CD8-positive, alpha-beta memory T cell (primary cell): ENCODE measurements around the gene UCP2. TPM values are rescaled to one million over a fixed set of nuclear protein-coding genes. Genes with fewer than 3 reads are reported as not detected.

Experiments
- CTCF ChIA-PET: fragments of 350-600 bp; sonication (Branson Sonifier 250); formaldehyde crosslinking; loops from one replicate; lab custom pipeline; 2021; ENCODE audit warnings: antibody characterized with exemption; lab: Charles Lee
- POLR2A ChIA-PET: fragments of 350-600 bp; sonication (Branson Sonifier 250); formaldehyde crosslinking; loops from one replicate; lab custom pipeline; 2021; ENCODE audit warnings: antibody characterized with exemption; lab: Charles Lee
- DNase-seq, 5 donors: peaks; one replicate each; pipeline versions ENCODE4 v3.0.0 to v3.0.0-alpha.2; 2020 to 2022; ENCODE audit warnings: mixed read lengths in 1 of 5
- H3K27ac ChIP-seq: one replicate; pipeline ENCODE4 v1.7.0; 2013; ENCODE audit warnings: low read depth, mild to moderate bottlenecking, low read length, moderate library complexity
- H3K27me3 ChIP-seq: 2 replicates; pipeline ENCODE4 v1.7.0; 2013; ENCODE audit warnings: low read length, mild to moderate bottlenecking; ENCODE audit not compliant: insufficient read depth, poor library complexity, severe bottlenecking
- H3K36me3 ChIP-seq: 2 replicates; pipeline ENCODE4 v1.7.0; 2013; ENCODE audit warnings: mild to moderate bottlenecking, low read length, moderate library complexity; ENCODE audit not compliant: insufficient read depth
- H3K4me1 ChIP-seq: 2 replicates; pipeline ENCODE4 v1.7.0; 2013; ENCODE audit warnings: mild to moderate bottlenecking, low read length, moderate library complexity; ENCODE audit not compliant: insufficient read depth
- H3K4me3 ChIP-seq: 2 replicates; pipeline ENCODE4 v1.7.0; 2013; ENCODE audit warnings: mild to moderate bottlenecking, low read length
- H3K9me3 ChIP-seq: 2 replicates; pipeline ENCODE4 v1.7.0; 2013; ENCODE audit warnings: mild to moderate bottlenecking, low read length
- H3K27ac Mint-ChIP-seq, 8 donors: one replicate each; pipeline ENCODE4 v1.8.0; 2020 to 2021; ENCODE audit warnings: mixed read lengths in 8 of 8, mild to moderate bottlenecking in 6 of 8, inconsistent platforms in 3 of 8, moderate library complexity in 3 of 8
- H3K27me3 Mint-ChIP-seq, 2 donors: one replicate each; pipeline ENCODE4 v1.8.0; 2020 to 2021; ENCODE audit warnings: mixed read lengths in 2 of 2, mild to moderate bottlenecking in 1 of 2, moderate library complexity in 1 of 2
- H3K36me3 Mint-ChIP-seq, 3 donors: one replicate each; pipeline ENCODE4 v1.8.0; 2020 to 2021; ENCODE audit warnings: mixed read lengths in 3 of 3, inconsistent platforms in 1 of 3, mild to moderate bottlenecking in 1 of 3
- H3K4me1 Mint-ChIP-seq, 3 donors: one replicate each; pipeline ENCODE4 v1.8.0; 2020 to 2021; ENCODE audit warnings: mixed read lengths in 3 of 3, inconsistent platforms in 1 of 3, mild to moderate bottlenecking in 1 of 3
- H3K4me3 Mint-ChIP-seq, 7 donors: one replicate each; pipeline ENCODE4 v1.8.0; 2020 to 2021; ENCODE audit warnings: mixed read lengths in 7 of 7, mild to moderate bottlenecking in 6 of 7, moderate library complexity in 4 of 7, inconsistent platforms in 2 of 7
- H3K9me3 Mint-ChIP-seq, 5 donors: one replicate each; pipeline ENCODE4 v1.8.0; 2020 to 2022; ENCODE audit warnings: mixed read lengths in 5 of 5, mild to moderate bottlenecking in 3 of 5, moderate library complexity in 2 of 5, inconsistent platforms in 1 of 5
- polyA plus RNA-seq: library from polyadenylated mRNA; unstranded; fragments of 300-500 nt; fragmentation: Illumina TruSeq; gene quantifications from one replicate; pipeline ENCODE4 v1.2.3, GENCODE V29; 2021
- total RNA-seq, 2 experiments: library from RNA; stranded (reverse); gene quantifications; one replicate each; pipeline ENCODE4 v1.2.3, GENCODE V29; 2021

The UCP2 gene
- total and polyA plus RNA-seq, 3 experiments from 2014 or later: 279 to 962 (median 295) TPM

DNA sequence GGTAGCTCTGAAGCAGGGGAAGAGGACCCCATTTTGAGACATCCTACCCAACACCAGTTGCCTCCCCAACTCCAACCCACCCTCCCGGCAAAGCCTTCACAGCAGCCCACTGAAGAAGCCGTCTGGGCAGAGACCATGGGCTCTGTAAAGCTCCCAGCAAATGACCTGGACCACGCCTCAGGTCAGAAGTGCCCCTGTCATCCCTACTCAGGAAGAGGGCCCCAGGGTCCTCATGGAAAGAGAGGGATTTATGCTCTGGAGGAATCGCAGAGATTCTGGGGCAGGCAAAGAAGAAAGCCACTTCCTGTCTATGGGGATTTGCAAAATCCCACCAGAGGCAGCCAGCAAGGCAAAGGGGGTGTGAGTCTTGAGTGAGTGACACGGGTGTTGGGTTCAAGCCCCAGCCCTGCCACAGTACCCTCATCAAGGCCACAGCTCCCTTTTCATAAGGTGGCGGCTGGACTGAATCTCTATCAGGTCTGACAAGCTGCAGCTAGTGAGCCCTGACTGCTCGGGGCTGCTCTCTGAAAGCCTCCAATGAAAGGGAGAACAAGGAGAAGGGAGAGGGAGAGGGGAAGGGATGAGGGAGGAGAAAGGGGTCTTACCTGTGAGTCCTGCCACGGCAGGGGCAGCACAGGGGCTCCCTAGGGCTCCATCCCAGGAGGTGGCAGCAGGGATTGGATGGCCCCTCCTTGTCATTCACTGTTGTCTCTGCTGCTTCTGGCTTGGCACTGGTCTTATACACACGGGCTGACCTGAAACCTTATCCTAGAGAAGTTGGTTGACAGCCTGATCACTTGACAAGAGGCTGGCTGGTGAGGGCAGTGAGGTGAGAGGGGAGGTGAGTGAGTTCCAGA is 26.0 kb upstream of the UCP2 start, which contains the start of gene UCP3:
TSS of gene UCP3 (minus strand) at position 713 of the 857 bp plus-strand sequence. CDS start 2,043 bp downstream, outside the sequence.
- no peaks in the 10 kb centered on the region for H3K9me3 ChIP-seq
- Mint-ChIP-seq H3K27me3 (peaks cover 0 to 2% of the 10 kb centered on the region in 2 donors), H3K36me3 (peaks cover 0 to 9% (median 4%) of the 10 kb centered on the region in 3 donors), H3K27ac (peak within 1 kb of the TSS; percentile 86 to 96 (median 88)), H3K9me3 (no peaks in the 10 kb centered on the region), H3K4me1 (peaks cover 84 to 95% (median 91%) of the 10 kb centered on the region in 3 donors), H3K4me3 (peak within 1 kb of the TSS in 3 of 7 donors; percentile 37 to 65 (median 41))
- H3K27me3 ChIP-seq: no peaks in the 10 kb centered on the region
- H3K36me3 ChIP-seq: no peaks in the 10 kb centered on the region
- peaks cover 97% of the 10 kb centered on the region for H3K4me1 ChIP-seq
- peak in 1 of 5 donors; percentile 18 for DNase-seq
- POLR2A ChIA-PET: interaction anchor here (1.2 to 1.5 kb wide), 2 partner anchors 13 to 14 kb away, joined by 3 to 4 read pairs; no protein-coding TSS in a partner anchor
- H3K4me3 ChIP-seq: no peak within 1 kb of the TSS
- CTCF ChIA-PET: interaction anchor here (1.0 to 1.5 kb wide), 4 partner anchors 22 to 44 kb away, joined by 3 to 4 read pairs (median 4); no protein-coding TSS in a partner anchor
- no peak within 1 kb of the TSS for H3K27ac ChIP-seq

DNA sequence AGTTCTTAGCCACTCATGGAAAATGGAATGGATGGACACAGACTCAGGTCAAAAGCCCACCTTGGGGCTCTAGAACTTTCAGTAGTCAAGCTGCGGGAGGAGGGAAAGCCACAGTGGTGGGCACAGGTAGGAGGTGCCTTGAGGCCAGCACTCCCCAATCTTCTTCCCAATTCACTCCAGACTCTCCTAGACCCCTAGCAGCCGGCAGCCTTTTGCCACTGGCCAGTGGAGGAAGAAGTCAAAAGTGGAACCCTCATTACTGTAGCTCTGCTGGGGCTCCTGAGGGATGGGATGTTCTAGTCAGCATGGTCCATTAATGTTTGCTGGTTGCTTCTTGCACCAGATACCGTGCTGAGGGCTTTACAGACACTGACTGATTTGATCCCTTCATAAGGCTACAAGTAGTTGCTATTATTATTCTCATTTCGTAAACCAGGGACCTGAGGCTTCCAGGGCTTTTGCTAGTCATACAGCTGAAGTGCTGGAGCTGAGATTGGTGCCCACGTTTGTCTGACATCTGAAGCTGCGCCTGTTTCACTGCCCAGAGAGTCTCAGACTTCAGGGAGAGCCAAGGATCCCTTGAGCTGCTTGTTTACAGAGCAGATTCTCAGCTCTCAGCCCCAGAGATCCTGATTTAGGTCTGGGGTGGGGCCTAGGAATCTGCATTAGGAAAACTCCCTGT is 25.2 kb upstream of the UCP2 start:
- Mint-ChIP-seq H3K4me1 (peaks cover 86 to 97% (median 93%) of the 10 kb centered on the region in 3 donors), H3K9me3 (no peaks in the 10 kb centered on the region), H3K27ac (peak overlapping the region; percentile 66 to 89 (median 82)), H3K4me3 (peak overlapping the region in 1 of 7 donors; percentile 44), H3K27me3 (peaks cover 0 to 2% of the 10 kb centered on the region in 2 donors), H3K36me3 (peaks cover 0 to 14% (median 8%) of the 10 kb centered on the region in 3 donors)
- ChIA-PET POLR2A (interaction anchor here (1.2 kb wide), 1 partner anchor 12 kb away, joined by 3 read pairs; no protein-coding TSS in a partner anchor), CTCF (interaction anchor here (1.0 to 1.5 kb wide), 4 partner anchors 23 to 43 kb away, joined by 3 to 4 read pairs (median 4); no protein-coding TSS in a partner anchor)
- no peak for DNase-seq
- Histone ChIP-seq H3K9me3 (no peaks in the 10 kb centered on the region), H3K27ac (no peak overlapping the region), H3K27me3 (no peaks in the 10 kb centered on the region), H3K36me3 (no peaks in the 10 kb centered on the region), H3K4me1 (peaks cover 97% of the 10 kb centered on the region), H3K4me3 (no peak overlapping the region)

DNA sequence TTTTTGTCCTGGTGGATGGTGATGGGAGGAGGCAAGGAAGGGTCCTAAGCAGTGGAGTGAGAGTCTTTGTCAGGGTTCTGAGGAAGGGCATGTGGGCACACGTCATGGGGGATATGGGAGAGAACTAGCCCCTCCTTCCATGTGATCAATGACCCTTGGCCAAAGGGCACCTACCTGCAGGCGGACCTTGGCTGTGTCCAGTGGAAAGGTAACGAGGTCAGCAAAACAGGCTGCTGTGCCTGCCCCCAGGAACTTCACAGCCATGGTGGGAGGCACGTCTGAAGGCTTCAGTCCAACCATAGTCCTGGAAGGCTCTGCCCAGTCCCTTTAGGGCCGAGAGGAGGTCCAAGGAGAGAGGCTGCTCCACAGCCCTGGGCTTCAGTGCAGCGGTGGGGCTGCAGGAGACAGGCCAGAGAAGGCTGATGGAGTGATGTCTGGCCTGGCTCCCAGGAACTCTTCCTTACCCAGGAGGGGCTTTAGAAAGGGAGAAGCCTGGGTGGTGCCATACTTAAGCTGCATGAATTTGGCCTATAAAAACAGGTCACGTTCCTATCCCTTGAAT is 24.2 kb upstream of the UCP2 start:
- CTCF ChIA-PET: no interaction called here
- peaks cover 82 to 92% (median 90%) of the 10 kb centered on the region in 3 donors for H3K4me1 Mint-ChIP-seq
- no peaks in the 10 kb centered on the region for H3K36me3 ChIP-seq
- peak overlapping the region; percentile 68 to 98 (median 88) for H3K27ac Mint-ChIP-seq
- DNase-seq: no peak
- H3K36me3 Mint-ChIP-seq: peaks cover 0 to 19% (median 12%) of the 10 kb centered on the region in 3 donors
- no peak overlapping the region for H3K27ac ChIP-seq
- no peak overlapping the region for H3K4me3 ChIP-seq
- H3K9me3 ChIP-seq: no peaks in the 10 kb centered on the region
- POLR2A ChIA-PET: no interaction called here
- H3K4me1 ChIP-seq: peaks cover 87% of the 10 kb centered on the region
- H3K4me3 Mint-ChIP-seq: peak overlapping the region in 2 of 7 donors; percentile 13 to 25
- H3K27me3 ChIP-seq: no peaks in the 10 kb centered on the region
- peaks cover 0 to 2% of the 10 kb centered on the region in 2 donors for H3K27me3 Mint-ChIP-seq
- no peaks in the 10 kb centered on the region for H3K9me3 Mint-ChIP-seq

DNA sequence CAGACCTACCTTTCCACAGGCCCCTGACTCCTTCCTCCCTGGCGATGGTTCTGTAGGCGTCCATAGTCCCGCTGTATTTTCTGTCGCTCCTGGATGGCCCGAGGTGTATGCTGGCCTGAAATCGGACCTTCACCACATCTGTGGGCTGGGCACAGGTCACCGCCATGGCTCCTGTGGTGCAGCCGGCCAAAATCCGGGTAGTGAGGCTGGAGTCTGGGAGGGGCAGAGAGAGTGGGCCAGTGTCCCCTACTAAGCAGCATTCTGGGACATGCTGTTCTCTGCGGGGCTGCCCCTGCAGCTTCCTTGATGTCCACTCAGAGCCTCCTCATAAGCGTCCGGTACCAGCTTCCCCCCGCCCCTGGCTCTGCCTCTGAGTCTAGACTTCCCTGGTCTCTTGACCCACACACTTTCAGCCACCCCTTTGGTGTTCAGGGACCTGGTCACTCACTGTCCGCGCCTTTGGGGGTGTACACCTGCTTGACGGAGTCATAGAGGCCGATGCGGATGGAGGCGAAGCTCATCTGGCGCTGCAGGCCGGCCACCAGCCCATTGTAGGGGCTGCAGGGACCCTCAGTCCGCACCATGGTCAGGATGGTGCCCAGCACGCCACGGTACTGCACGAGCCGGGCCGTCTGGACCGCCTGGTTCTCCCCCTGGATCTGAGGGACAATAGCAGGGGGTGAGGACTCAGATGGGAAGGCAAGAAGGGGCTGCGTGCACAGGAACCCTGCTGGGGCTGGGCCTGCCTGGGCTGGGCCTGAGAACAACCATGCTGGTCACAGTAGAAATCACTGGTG is 23.3 kb upstream of the UCP2 start:
- H3K4me3 Mint-ChIP-seq: peak overlapping the region in 6 of 7 donors; percentile 69 to 88 (median 80)

DNA sequence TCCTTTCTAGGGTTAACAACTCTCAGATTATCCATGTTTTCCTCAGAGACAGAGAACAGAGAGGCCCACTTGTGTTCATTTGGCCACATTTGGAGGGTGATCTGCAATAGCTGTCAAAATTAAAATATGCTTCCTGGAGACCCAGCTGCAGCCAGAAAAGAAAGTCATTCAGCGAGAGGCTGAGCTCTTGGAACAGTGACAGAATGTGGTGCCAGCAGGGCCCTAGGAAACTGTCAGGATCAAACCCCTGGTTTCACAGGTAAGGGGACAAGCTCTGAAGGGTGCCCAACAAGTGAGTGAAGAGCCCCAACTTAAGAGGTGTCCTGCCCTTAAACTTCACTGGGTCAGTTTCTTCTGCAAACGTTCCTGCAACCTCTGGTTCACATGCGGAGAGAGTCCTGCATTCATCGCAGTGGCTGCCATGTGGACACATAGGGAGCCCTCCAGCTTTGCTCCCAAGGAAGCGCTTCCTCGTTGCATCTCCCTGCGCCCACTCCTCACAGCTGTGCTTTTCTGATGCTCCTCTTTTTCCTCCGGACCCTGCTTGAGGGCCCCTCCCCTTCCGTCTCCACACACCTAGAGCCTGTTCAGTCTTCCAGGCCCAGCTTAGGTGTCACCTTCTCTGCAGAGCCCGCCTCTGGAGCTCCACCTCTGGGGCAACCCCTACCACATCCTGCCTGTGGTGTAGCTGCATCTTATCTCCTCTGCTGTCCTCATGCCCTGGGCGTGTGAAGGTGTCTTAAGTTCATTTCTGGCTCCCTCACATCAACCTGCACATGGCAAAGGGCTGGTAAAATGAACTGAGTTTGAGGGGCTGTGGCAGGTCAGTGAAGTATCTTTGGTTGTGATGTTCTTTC is 22.3 kb upstream of the UCP2 start:
- CTCF ChIA-PET: interaction anchor here (0.7 to 2.0 kb wide), 18 partner anchors 9 to 47 kb away, joined by 3 to 29 read pairs (median 4); partner anchors contain the start of gene UCP2
- Mint-ChIP-seq H3K9me3 (no peaks in the 10 kb centered on the region), H3K36me3 (peaks cover 0 to 31% (median 16%) of the 10 kb centered on the region in 3 donors), H3K27ac (peak overlapping the region; percentile 83 to 99 (median 92)), H3K27me3 (peaks cover 0 to under 1% of the 10 kb centered on the region in 2 donors), H3K4me1 (peaks cover 64 to 81% (median 73%) of the 10 kb centered on the region in 3 donors), H3K4me3 (peak overlapping the region; percentile 53 to 88 (median 75))
- Histone ChIP-seq H3K4me3 (peak overlapping the region; percentile 39), H3K9me3 (no peaks in the 10 kb centered on the region), H3K4me1 (peaks cover 68% of the 10 kb centered on the region), H3K27ac (peak overlapping the region; percentile 52), H3K36me3 (no peaks in the 10 kb centered on the region), H3K27me3 (no peaks in the 10 kb centered on the region)
- POLR2A ChIA-PET: interaction anchor here (0.9 to 3.1 kb wide), 10 partner anchors 10 to 124 kb away, joined by 3 to 23 read pairs (median 8); partner anchors contain the start of gene UCP2
- DNase-seq: peak; percentile 75 to 93 (median 87)

More for the DNA sequence above, 23.3 kb upstream of the UCP2 start:
- H3K4me1 ChIP-seq: peaks cover 78% of the 10 kb centered on the region
- H3K27ac ChIP-seq: peak overlapping the region; percentile 52
- H3K27ac Mint-ChIP-seq: peak overlapping the region; percentile 83 to 99 (median 92)
- DNase-seq: no peak
- H3K27me3 Mint-ChIP-seq: peaks cover 0 to 2% of the 10 kb centered on the region in 2 donors
- H3K9me3 Mint-ChIP-seq: no peaks in the 10 kb centered on the region
- POLR2A ChIA-PET: interaction anchor here (0.5 to 3.1 kb wide), 12 partner anchors 9 to 125 kb away, joined by 3 to 23 read pairs (median 6); partner anchors contain the start of gene UCP2
- H3K27me3 ChIP-seq: no peaks in the 10 kb centered on the region
- CTCF ChIA-PET: interaction anchor here (0.9 to 2.0 kb wide), 12 partner anchors 10 to 48 kb away, joined by 3 to 29 read pairs (median 4); partner anchors contain the start of gene UCP2
- H3K36me3 Mint-ChIP-seq: peaks cover 0 to 26% (median 16%) of the 10 kb centered on the region in 3 donors
- H3K9me3 ChIP-seq: no peaks in the 10 kb centered on the region
- no peak overlapping the region for H3K4me3 ChIP-seq
- H3K4me1 Mint-ChIP-seq: peaks cover 73 to 87% (median 81%) of the 10 kb centered on the region in 3 donors
- H3K36me3 ChIP-seq: no peaks in the 10 kb centered on the region

DNA sequence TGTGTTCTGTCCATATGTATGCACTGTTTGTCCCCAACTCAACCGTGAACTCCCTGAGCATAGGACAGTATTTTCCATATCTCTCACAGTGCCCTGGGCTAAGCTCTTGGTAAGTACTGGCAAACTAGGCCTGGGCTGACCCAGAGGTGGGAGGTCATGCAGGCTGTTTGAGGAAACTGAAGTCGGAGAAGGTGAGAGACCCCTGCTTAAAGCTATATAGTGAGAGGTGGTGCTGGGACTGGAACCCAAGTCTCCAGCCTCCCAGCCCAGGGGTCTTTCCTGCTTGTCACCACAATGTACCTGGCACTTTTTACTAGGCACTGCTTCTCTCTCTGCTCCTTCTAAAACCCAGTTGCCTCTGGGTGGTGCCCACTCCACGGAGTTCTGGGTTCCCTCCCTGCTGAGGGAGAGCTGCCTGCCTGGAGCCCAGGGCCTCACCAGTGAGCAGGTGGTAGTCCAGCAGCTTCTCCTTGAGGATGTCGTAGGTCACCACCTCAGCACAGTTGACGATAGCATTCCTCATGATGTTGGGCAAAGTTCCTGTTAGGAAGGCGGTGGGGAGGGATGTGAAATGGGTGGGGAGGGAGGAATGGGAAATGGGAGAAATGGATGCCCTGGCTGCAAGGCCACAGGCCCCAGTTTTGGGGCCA is 21.5 kb upstream of the UCP2 start:
- DNase-seq: no peak
- H3K9me3 Mint-ChIP-seq: no peaks in the 10 kb centered on the region
- peak overlapping the region in 3 of 7 donors; percentile 10 to 70 (median 39) for H3K4me3 Mint-ChIP-seq
- H3K36me3 Mint-ChIP-seq: peaks cover 0 to 31% (median 14%) of the 10 kb centered on the region in 3 donors
- Histone ChIP-seq H3K27me3 (no peaks in the 10 kb centered on the region), H3K4me3 (peak overlapping the region; percentile 39), H3K27ac (peak overlapping the region; percentile 52), H3K4me1 (peaks cover 62% of the 10 kb centered on the region), H3K9me3 (no peaks in the 10 kb centered on the region), H3K36me3 (no peaks in the 10 kb centered on the region)
- H3K4me1 Mint-ChIP-seq: peaks cover 61 to 81% (median 74%) of the 10 kb centered on the region in 3 donors
- H3K27ac Mint-ChIP-seq: peak overlapping the region; percentile 77 to 99 (median 92)
- ChIA-PET POLR2A (interaction anchor here (0.5 to 3.1 kb wide), 8 partner anchors 15 to 166 kb away, joined by 3 to 23 read pairs (median 8); partner anchors contain the start of gene UCP2), CTCF (interaction anchor here (1.0 to 2.0 kb wide), 7 partner anchors 12 to 40 kb away, joined by 3 to 29 read pairs (median 6); partner anchors contain the start of gene UCP2)
- no peaks in the 10 kb centered on the region for H3K27me3 Mint-ChIP-seq
